Measurements from ENCODE around the gene DAGLA. TPM values are rescaled to one million over a fixed set of nuclear protein-coding genes. Genes with fewer than 3 reads are reported as not detected.

The DAGLA gene
- total RNA-seq, 2 experiments from 2014 or later: 0.44 to 0.45 TPM

DNA sequence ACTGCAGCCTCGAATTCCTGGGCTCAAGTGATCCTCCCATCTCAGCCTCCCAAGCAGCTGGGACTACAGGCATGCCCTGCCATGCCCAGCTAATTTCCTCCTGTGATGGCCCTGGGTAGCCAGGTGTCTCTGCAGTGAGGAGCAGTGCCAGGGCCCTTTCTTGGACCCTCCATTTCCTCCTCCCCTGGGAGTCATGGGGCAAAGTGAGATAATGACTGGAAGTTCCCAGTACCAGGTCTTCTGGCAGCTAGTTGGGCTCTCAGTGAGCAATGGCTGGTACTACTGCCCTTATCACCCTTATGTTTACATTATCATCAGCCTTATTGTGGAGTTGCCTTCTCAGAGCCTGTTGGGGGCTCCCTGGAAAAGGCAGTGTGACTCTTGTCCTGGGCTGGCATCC, 17.6 kb downstream of the DAGLA start:
- ChIA-PET POLR2A (no interaction called here), CTCF (interaction anchor here (0.8 to 2.0 kb wide), 3 partner anchors 10 to 21 kb away, joined by 3 to 7 read pairs (median 3); no protein-coding TSS in a partner anchor)
- no peak overlapping the region for H3K4me3 Mint-ChIP-seq

DNA sequence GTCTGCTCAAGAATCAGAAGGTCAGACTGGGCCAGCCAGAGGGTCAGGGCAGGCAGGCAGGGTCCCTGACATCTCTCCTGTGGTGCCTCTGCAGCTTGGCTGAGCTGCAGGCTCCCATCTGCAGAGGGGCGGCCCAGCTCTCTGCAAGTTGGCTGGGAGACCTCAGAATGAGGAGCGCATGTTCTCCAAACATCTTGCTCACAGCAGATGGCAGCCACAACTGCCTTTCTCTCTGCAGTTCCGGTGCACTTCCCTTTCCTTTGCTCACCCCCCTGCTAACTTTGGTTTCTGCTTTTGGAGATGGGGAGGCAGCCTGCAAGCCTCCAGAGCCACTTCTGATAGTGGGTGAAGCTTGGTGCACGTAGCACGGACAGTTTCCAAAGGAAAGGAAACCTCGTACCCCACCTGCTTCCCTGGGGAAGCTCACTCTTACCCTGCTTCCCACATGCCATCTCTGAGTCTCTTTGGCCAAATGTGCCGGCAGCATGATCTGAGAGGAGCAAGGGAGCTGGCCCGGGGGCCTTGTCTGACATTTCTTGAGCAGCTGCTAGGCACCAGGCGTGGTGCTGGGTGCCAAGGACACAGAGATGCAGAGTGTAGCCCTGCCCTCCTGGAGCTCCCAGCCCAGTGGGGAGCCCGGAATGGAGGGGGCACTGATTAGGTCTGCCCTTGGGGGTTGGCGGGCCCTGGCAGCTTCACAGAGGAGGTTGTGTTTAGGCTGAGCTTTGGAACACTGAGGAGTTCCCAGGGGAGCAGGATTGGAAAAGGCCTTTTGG, 18.2 kb downstream of the DAGLA start:
- CTCF ChIA-PET: interaction anchor here (1.0 to 2.0 kb wide), 6 partner anchors 11 to 49 kb away, joined by 3 to 8 read pairs (median 4); partner anchors contain the start of gene DAGLA
- POLR2A ChIA-PET: no interaction called here
- no peaks in the 10 kb centered on the region for H3K9me3 Mint-ChIP-seq
- DNase-seq: peak; percentile 29
- H3K4me3 Mint-ChIP-seq: no peak overlapping the region
- peaks cover 41% of the 10 kb centered on the region for H3K4me1 Mint-ChIP-seq
- no peaks in the 10 kb centered on the region for H3K36me3 Mint-ChIP-seq (ENCODE audit: low read depth)
- no peaks in the 10 kb centered on the region for H3K27me3 Mint-ChIP-seq
- H3K27ac Mint-ChIP-seq: peak overlapping the region; percentile 71

More for the DNA sequence above, 17.6 kb downstream of the DAGLA start:
- Mint-ChIP-seq H3K4me1 (peaks cover 35% of the 10 kb centered on the region), H3K27ac (peak overlapping the region; percentile 71), H3K27me3 (no peaks in the 10 kb centered on the region), H3K9me3 (no peaks in the 10 kb centered on the region), H3K36me3 (ENCODE audit: low read depth) (no peaks in the 10 kb centered on the region)
- no peak for DNase-seq

DNA sequence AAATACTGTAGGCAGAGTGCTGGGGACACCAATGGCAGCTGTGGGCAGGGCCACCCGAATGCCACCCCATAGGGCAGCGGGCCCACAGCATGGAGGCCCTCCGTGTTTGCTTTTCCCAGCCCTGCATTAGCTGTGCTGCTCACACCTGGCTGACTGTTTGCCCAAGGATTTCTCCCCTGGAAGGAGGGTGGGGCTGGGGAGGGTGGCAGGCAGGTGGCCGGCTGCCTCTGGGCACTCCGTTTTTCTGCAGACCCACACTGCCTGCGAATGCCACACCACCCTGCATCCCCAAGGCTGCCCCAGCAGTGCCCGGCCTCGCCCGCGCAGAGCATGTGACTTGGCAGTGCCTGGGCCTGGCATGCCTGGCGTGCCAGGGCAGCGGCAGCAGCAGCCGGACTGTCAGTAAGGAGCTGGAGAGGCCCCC, 19.6 kb downstream of the DAGLA start:
- H3K4me1 Mint-ChIP-seq: peaks cover 44% of the 10 kb centered on the region
- H3K27ac Mint-ChIP-seq: no peak overlapping the region
- CTCF ChIA-PET: interaction anchor here (0.8 to 1.7 kb wide), 5 partner anchors 17 to 48 kb away, joined by 3 to 8 read pairs (median 3); partner anchors contain the start of gene DAGLA
- no peaks in the 10 kb centered on the region for H3K9me3 Mint-ChIP-seq
- H3K36me3 Mint-ChIP-seq (ENCODE audit: low read depth): no peaks in the 10 kb centered on the region
- DNase-seq: no peak
- H3K4me3 Mint-ChIP-seq: no peak overlapping the region
- POLR2A ChIA-PET: no interaction called here
- no peaks in the 10 kb centered on the region for H3K27me3 Mint-ChIP-seq

DNA sequence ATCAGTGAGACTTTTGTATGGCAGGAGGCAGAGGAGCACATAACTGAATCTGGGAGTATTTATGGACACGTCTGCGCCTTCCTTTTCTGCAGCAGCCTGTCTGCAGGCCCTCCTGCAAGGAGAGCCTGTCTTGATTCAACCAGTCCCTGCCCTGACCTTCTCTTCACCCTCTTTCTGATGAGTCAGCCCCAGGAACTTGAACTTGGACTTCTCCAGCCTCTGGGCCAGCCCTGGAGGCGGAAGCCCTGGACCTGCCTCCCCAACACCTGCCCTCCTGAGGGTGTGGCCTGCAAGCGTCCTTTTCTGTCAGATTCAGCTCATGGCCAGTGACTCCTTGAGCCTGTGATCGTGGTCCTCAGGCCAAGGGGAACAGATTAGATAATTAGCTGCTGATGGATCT, 20.0 kb downstream of the DAGLA start:
- Mint-ChIP-seq H3K4me1 (peaks cover 44% of the 10 kb centered on the region), H3K27ac (no peak overlapping the region), H3K9me3 (no peaks in the 10 kb centered on the region), H3K4me3 (no peak overlapping the region), H3K36me3 (ENCODE audit: low read depth) (no peaks in the 10 kb centered on the region), H3K27me3 (no peaks in the 10 kb centered on the region)
- POLR2A ChIA-PET: no interaction called here
- CTCF ChIA-PET: interaction anchor here (0.8 to 1.5 kb wide), 2 partner anchors 17 to 32 kb away, joined by 3 read pairs; no protein-coding TSS in a partner anchor
- DNase-seq: no peak

DNA sequence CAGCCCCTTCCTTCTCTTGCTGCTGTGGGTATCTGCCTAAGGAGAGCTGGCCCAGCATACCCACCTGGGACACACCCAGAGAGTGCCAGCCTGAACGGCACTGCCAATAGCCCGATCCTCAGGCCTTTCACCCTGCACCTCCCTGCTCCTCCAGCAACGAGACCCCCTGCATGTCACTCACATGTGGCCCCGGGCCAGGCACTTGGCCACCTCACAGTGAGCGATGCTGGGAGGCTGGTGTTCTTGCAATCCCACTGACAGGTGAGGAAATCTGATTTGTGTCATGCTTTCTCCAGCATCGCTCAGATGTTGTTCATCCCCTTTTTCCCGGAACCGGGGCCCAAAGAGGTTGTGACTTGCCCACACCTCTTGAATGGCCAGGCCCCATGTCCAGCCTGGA, 20.5 kb downstream of the DAGLA start:
- Mint-ChIP-seq H3K27me3 (no peaks in the 10 kb centered on the region), H3K27ac (no peak overlapping the region), H3K9me3 (no peaks in the 10 kb centered on the region), H3K4me1 (peaks cover 41% of the 10 kb centered on the region), H3K36me3 (ENCODE audit: low read depth) (no peaks in the 10 kb centered on the region), H3K4me3 (no peak overlapping the region)
- no peak for DNase-seq
- CTCF ChIA-PET: interaction anchor here (0.8 to 1.5 kb wide), 2 partner anchors 17 to 31 kb away, joined by 3 read pairs; no protein-coding TSS in a partner anchor
- POLR2A ChIA-PET: no interaction called here

DNA sequence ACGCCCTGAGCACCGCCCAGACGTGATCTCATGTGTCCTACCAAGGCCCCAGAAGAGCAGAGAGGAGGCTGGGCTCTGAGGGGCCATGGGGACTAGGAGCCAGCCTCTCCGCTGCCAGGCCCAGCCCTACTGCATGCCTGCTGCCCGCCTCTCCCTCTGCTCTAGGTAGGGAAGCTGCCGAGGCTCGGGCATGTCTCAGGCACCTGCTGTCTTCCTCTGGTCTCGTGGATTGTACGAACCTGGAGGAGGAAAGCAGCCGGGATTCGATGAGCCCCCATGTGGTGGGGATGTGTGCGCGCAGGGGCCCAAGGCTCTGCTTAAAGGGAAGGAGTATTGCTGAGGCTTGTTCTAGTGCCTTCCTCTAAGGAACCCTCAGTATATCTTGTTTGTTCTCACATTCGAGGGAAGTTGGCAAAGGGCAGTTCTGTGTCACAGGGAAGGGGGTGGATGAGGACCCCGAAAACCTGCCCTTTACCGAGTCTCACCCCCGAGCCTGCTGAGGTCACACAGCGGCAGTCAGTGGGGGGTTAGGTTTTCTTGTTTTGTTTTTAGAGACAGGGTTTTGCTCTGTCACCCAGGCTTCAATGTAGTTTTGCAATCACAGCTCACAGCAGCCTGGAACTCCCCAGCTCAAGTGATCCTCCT, 21.2 kb downstream of the DAGLA start:
- Mint-ChIP-seq H3K36me3 (ENCODE audit: low read depth) (no peaks in the 10 kb centered on the region), H3K4me1 (peaks cover 35% of the 10 kb centered on the region), H3K9me3 (no peaks in the 10 kb centered on the region), H3K27me3 (no peaks in the 10 kb centered on the region), H3K27ac (no peak overlapping the region), H3K4me3 (no peak overlapping the region)
- CTCF ChIA-PET: interaction anchor here (0.8 to 1.5 kb wide), 3 partner anchors 14 to 18 kb away, joined by 3 to 4 read pairs (median 3); no protein-coding TSS in a partner anchor
- POLR2A ChIA-PET: interaction anchor here (0.7 kb wide), 1 partner anchor 91 kb away, joined by 4 read pairs; the partner anchor contains the start of gene TMEM258
- DNase-seq: no peak

DNA sequence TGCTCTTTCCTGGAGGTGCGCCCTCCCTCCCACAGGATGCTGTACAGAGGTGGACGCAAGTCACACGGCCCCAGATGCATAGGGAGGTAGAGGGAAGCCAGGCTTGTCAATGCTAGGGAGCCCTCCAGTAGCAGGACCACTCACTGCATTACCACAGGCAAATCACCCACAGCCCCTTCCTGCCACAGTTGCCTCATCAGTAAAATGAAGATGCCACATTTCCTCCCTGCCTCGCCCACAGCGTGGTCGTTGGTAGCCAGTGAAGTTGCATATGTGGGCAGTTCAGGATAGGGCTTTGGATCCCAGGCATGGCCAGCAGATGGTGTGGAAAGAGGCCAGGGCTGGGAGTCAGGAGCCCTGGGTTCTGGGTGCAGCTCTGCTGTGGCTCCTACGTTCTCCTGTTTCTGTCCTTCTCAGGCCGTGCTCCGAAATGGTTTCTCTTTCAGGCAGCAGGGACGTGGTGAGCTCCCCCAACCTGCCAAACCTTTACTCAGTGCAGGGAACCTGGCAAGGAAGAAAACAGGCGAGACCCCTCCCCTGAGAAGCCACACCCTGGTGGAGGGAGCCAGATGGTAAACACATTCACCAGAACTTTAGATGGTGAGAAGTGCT, 22.6 kb downstream of the DAGLA start:
- ChIA-PET POLR2A (no interaction called here), CTCF (interaction anchor here (1.2 kb wide), 2 partner anchors 8 to 31 kb away, joined by 3 to 6 read pairs; no protein-coding TSS in a partner anchor)
- Mint-ChIP-seq H3K27me3 (no peaks in the 10 kb centered on the region), H3K4me3 (no peak overlapping the region), H3K9me3 (no peaks in the 10 kb centered on the region), H3K36me3 (ENCODE audit: low read depth) (no peaks in the 10 kb centered on the region), H3K4me1 (peaks cover 24% of the 10 kb centered on the region), H3K27ac (no peak overlapping the region)
- no peak for DNase-seq

DNA sequence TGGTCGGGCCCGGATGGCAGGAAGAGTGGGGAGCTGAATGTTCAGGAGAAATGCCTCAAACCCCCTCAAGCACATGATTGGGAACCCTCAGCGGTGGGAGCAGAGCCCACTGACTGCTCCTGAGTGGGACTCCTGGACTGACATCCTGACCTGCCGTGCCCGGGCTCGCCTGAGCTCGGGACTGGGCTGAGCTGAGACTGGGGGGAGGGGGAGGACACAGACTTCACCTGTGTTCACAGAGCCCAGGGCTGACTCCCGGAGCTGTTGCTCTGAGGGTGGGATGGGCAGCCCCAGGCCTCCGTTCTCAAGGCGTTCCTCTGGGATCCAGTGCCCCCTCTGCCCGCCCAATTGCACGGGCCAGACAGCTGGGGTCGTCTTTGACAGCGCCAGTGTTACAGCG, 24.6 kb downstream of the DAGLA start:
- Mint-ChIP-seq H3K36me3 (ENCODE audit: low read depth) (no peaks in the 10 kb centered on the region), H3K27ac (no peak overlapping the region), H3K4me3 (no peak overlapping the region), H3K4me1 (peaks cover 14% of the 10 kb centered on the region), H3K27me3 (no peaks in the 10 kb centered on the region), H3K9me3 (no peaks in the 10 kb centered on the region)
- DNase-seq: no peak
- CTCF ChIA-PET: interaction anchor here (1.6 kb wide), 1 partner anchor 29 kb away, joined by 4 read pairs; no protein-coding TSS in a partner anchor
- POLR2A ChIA-PET: no interaction called here

DNA sequence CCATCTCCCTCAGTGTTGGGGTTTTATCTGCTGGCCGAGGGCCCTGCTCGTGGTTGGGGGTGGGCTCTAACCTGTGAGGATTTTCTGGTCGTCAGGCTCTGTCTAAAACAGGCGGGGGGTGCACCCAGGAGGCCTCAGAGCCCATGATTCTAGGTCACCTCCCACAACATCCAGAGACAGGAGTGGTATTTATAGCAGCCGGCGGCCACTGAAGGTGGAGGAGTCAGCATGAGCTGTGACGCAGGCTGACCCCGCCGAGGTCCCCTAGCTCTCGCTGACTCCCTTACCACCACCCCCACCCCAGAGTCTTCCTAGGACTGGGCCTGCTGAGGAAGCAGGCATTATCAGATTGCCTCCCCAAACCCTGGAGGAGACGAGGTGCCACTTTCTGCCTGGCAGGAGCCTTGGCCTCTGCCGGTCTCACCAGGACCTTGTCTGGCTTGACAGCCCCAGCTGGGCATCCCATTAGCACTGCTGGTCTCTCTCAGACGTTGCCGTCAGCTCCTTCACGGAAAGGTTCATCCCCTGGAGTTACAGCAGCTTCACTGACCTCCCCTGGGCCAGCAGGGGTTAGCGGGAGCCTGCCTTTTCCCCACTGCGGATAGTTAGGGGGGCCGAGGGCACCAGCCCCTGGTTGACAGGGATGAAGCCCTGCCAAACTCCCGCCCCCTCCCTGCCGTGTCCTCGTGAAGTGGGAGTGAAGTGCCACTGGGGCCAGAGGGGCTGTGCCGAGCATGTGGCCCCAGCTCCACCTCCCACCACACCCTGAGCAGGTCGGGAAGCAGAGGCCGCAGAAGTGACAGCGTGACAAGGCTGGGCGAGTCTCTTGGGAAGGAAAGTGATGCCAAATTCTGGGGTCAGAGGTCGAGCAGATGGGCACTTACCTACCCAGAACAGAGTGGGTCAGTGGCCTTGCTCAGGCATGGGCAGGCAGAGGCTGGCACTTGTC, 26.5 kb downstream of the DAGLA start:
- POLR2A ChIA-PET: no interaction called here
- H3K4me1 Mint-ChIP-seq: peaks cover 14% of the 10 kb centered on the region
- no peaks in the 10 kb centered on the region for H3K9me3 Mint-ChIP-seq
- H3K27me3 Mint-ChIP-seq: no peaks in the 10 kb centered on the region
- H3K4me3 Mint-ChIP-seq: no peak overlapping the region
- no peak overlapping the region for H3K27ac Mint-ChIP-seq
- no peak for DNase-seq
- no peaks in the 10 kb centered on the region for H3K36me3 Mint-ChIP-seq (ENCODE audit: low read depth)
- CTCF ChIA-PET: no interaction called here

DNA sequence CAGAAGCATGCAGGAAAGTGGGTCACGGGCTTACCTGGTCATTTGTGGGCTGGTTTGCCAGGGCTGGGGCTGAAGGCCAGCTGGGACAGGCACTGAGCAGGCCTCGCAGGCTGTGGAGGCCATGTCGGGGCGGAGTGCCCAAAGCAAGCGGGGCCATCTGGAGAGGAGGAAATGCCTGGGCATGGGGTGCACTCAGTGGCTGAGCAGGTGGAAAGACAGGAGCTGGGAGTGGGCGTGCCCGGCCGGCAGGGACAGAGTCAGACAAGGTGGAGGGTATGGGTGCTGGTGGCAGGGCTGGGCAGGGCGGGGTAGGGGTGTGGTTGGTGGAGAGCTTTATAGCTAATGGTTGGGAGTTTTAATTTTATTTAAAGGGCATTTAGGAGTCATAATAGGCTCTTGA, 27.4 kb downstream of the DAGLA start:
- peaks cover 11% of the 10 kb centered on the region for H3K4me1 Mint-ChIP-seq
- no peak for DNase-seq
- no peaks in the 10 kb centered on the region for H3K27me3 Mint-ChIP-seq
- ChIA-PET POLR2A (no interaction called here), CTCF (interaction anchor here (1.2 to 2.3 kb wide), 2 partner anchors 12 to 26 kb away, joined by 4 to 10 read pairs; no protein-coding TSS in a partner anchor)
- no peak overlapping the region for H3K27ac Mint-ChIP-seq
- no peaks in the 10 kb centered on the region for H3K9me3 Mint-ChIP-seq
- no peaks in the 10 kb centered on the region for H3K36me3 Mint-ChIP-seq (ENCODE audit: low read depth)
- no peak overlapping the region for H3K4me3 Mint-ChIP-seq

DNA sequence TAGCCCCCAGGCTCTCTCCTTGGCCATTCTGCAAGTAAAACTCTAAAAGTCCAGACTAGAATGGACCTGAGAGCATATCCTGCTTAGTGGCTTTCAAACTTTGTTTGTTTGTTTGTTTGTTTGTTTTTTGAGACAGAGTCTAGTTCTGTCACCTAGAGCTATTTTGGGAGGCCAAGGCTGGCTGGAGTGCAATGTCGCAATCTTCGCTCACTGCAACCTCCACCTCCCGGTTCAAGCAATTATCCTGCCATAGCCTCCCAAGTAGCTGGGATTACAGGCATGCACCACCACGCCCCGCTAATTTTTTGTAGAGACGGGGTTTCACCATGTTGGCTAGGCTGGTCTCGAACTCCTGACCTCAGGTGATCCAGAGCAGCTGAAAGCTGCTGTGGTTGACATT, 28.9 kb downstream of the DAGLA start:
- CTCF ChIA-PET: interaction anchor here (1.0 to 4.6 kb wide), 3 partner anchors 10 to 33 kb away, joined by 3 to 20 read pairs (median 10); no protein-coding TSS in a partner anchor
- no peak overlapping the region for H3K27ac Mint-ChIP-seq
- H3K27me3 Mint-ChIP-seq: no peaks in the 10 kb centered on the region
- no peaks in the 10 kb centered on the region for H3K36me3 Mint-ChIP-seq (ENCODE audit: low read depth)
- POLR2A ChIA-PET: no interaction called here
- no peak for DNase-seq
- no peaks in the 10 kb centered on the region for H3K9me3 Mint-ChIP-seq
- H3K4me1 Mint-ChIP-seq: no peaks in the 10 kb centered on the region
- H3K4me3 Mint-ChIP-seq: no peak overlapping the region

DNA sequence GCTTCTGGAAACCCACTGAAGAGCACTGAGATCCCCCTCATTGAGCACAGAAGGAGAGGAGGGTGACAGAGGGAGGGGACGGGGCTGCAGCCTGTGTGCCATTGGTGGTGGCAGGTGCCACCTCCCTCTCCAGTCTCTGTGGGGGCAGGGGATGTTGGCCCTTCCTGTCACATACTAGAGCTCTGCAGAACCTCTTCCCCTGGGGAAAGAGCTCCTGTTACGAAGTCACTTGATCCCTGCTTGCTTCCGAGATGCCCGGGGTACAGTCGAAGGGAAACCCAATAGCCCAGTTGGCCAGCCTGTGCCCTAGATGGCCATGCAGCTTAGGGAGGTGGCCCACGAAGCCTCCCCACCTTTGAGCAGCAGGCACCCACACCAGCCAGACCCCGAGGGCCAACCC, 29.4 kb downstream of the DAGLA start:
- no peaks in the 10 kb centered on the region for H3K9me3 Mint-ChIP-seq
- ChIA-PET POLR2A (no interaction called here), CTCF (interaction anchor here (1.0 to 4.6 kb wide), 3 partner anchors 10 to 34 kb away, joined by 3 to 20 read pairs (median 10); no protein-coding TSS in a partner anchor)
- H3K27me3 Mint-ChIP-seq: no peaks in the 10 kb centered on the region
- H3K27ac Mint-ChIP-seq: no peak overlapping the region
- no peaks in the 10 kb centered on the region for H3K4me1 Mint-ChIP-seq
- DNase-seq: no peak
- H3K36me3 Mint-ChIP-seq (ENCODE audit: low read depth): no peaks in the 10 kb centered on the region
- H3K4me3 Mint-ChIP-seq: no peak overlapping the region

Measured in activated CD4-positive, alpha-beta T cell treated with anti-CD3 and anti-CD28 coated beads, Interleukin-2, amount 10 ng/mL, durations not matched to agents 7 days and 5 days (primary cell).